ENCODE measurements around the gene UBAC2.

DNA sequence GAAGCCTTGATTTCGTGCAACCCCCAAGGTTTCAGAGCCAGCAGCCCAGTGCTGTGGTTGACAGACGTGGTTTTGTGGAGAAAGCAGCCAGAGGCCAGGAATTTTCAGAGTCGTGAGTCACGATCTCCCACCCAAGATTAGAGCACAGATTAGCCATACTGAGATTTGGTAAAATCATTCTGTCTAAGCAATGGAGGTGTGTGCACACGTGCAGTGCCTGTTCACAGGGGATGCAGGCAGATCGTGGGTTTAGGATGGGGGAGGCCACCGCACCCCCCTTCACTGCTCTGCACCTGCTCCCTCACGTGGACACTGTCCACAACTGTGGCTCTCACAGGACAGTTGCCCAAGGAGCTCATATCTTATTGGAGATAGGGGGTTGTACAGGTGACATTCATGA, 153.2 kb downstream of the UBAC2 start:
- no peak for TF ChIP-seq POLR2A (IDR thresholded peaks at IDR 0.05)
- TF ChIP-seq, protein P1, sequence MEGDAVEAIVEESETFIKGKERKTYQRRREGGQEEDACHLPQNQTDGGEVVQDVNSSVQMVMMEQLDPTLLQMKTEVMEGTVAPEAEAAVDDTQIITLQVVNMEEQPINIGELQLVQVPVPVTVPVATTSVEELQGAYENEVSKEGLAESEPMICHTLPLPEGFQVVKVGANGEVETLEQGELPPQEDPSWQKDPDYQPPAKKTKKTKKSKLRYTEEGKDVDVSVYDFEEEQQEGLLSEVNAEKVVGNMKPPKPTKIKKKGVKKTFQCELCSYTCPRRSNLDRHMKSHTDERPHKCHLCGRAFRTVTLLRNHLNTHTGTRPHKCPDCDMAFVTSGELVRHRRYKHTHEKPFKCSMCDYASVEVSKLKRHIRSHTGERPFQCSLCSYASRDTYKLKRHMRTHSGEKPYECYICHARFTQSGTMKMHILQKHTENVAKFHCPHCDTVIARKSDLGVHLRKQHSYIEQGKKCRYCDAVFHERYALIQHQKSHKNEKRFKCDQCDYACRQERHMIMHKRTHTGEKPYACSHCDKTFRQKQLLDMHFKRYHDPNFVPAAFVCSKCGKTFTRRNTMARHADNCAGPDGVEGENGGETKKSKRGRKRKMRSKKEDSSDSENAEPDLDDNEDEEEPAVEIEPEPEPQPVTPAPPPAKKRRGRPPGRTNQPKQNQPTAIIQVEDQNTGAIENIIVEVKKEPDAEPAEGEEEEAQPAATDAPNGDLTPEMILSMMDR (IDR thresholded peaks at IDR 0.05), result no peak
